H1 (cell line): ENCODE measurements around the gene SMOC2. TPM values are rescaled to one million over a fixed set of nuclear protein-coding genes. Genes with fewer than 3 reads are reported as not detected.

ENCODE experiments used
- CTBP2 ChIP-seq: IDR thresholded peaks from 2 replicates; pipeline ENCODE4 v1.7.0; 2011; ENCODE audit warnings: borderline replicate concordance, mild to moderate bottlenecking, moderate library complexity, mixed read lengths, low read length; ENCODE audit not compliant: insufficient read depth, insufficient read length
- KDM5A ChIP-seq: fragments of 200-600 bp; IDR thresholded peaks from 2 replicates; pipeline ENCODE4 v1.7.1; 2012; ENCODE audit warnings: mild to moderate bottlenecking, low read length, inconsistent platforms, mixed read lengths
- NANOG ChIP-seq: IDR thresholded peaks from 2 replicates; pipeline ENCODE4 v1.6.1; 2011; ENCODE audit warnings: low read length, low read depth, mild to moderate bottlenecking, inconsistent platforms; ENCODE audit not compliant: insufficient read depth, poor library complexity, severe bottlenecking
- POLR2A ChIP-seq, 2 experiments: IDR thresholded peaks; 1 replicate in 1 of 2; 2 replicates in 1 of 2; pipeline ENCODE4 v1.6.1; 2011; ENCODE audit warnings: low read depth in 2 of 2, low read length in 2 of 2, mild to moderate bottlenecking in 2 of 2; ENCODE audit errors: control extremely low read depth in 1 of 2
- POU5F1 ChIP-seq: IDR thresholded peaks from 2 replicates; pipeline ENCODE4 v1.6.1; 2011; ENCODE audit warnings: low read depth, mild to moderate bottlenecking, low read length, moderate library complexity
- RXRA ChIP-seq: IDR thresholded peaks from 2 replicates; pipeline ENCODE4 v1.6.1; 2011; ENCODE audit warnings: low read depth, mild to moderate bottlenecking, low read length, moderate library complexity; ENCODE audit not compliant: insufficient read depth
- SP2 ChIP-seq: IDR thresholded peaks from 2 replicates; pipeline ENCODE4 v1.6.1; 2012; ENCODE audit warnings: mild to moderate bottlenecking, low read length, inconsistent platforms
- SP4 ChIP-seq: IDR thresholded peaks from 2 replicates; pipeline ENCODE4 v1.6.1; 2012; ENCODE audit warnings: low read length, inconsistent platforms
- TBP ChIP-seq: IDR thresholded peaks from 2 replicates; pipeline ENCODE4 v1.6.1; 2011; ENCODE audit warnings: low read depth, low read length, improper control_type of control experiment
- ZNF274 ChIP-seq: IDR thresholded peaks from 2 replicates; pipeline ENCODE4 v1.7.0; 2012; ENCODE audit warnings: low read length, borderline replicate concordance; ENCODE audit errors: extremely low read depth
- polyA plus RNA-seq, 7 experiments: library from polyadenylated mRNA; depleted of rRNA in 3 of 7; stranded (reverse) in 5 of 7; unstranded in 2 of 7; fragments of >200 nt in 5 of 7; fragments of 200-250 nt in 2 of 7; gene quantifications; 1 replicate in 5 of 7; 2 replicates in 1 of 7; 4 replicates in 1 of 7; pipeline versions ENCODE4 v1.2.1 to v1.2.3, GENCODE V29; 2011 to 2013; ENCODE audit warnings: missing spikeins in 2 of 7, mixed read lengths in 2 of 7
- total RNA-seq: library from RNA; stranded (reverse); fragmentation: NEBNext Ultra II Directional; extraction: Animal tissue kit (Norgen Biotek cat#: 25700); gene quantifications from 2 replicates; pipeline ENCODE4 v1.2.1, GENCODE V29; 2021
- TF ChIP-seq, protein P1 (sequence below): fragments of 300-600 bp; sonication (generic); IDR thresholded peaks from 2 replicates; pipeline ENCODE4 v1.7.1; 2012; ENCODE audit warnings: low read length, moderate library complexity, mild to moderate bottlenecking, inconsistent platforms; ENCODE audit not compliant: insufficient replicate concordance
- TF ChIP-seq, protein P2 (sequence below): IDR thresholded peaks from 2 replicates; pipeline ENCODE4 v1.6.1; 2011; ENCODE audit warnings: low read depth, mild to moderate bottlenecking, low read length; ENCODE audit not compliant: insufficient read depth

Gene SMOC2
- total and polyA plus RNA-seq, 2 of the 8 experiments (the other 6 are each of a cell fraction or from before 2014, with no cell fraction given): 7.7 to 8.5 TPM

DNA sequence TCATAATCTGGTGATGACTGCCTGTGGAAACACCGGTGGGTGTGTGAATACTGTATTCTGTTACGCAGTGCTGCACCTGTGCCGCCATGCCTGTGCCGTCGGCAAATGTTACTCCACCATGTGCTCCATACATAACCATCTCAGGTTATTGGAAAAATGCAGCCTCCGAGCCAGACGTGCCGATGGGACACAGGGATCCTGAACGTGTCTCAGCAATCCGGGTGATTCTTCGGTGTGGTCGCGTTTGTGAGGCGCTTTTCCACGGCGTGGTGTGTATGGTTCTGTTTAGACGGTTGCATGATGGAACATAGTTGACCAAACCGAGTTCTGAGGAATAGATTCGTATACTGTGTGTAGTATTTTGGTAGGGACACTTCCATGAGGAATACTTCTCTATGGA, 130.3 kb downstream of the SMOC2 start (continued):
- TF ChIP-seq, protein P1, sequence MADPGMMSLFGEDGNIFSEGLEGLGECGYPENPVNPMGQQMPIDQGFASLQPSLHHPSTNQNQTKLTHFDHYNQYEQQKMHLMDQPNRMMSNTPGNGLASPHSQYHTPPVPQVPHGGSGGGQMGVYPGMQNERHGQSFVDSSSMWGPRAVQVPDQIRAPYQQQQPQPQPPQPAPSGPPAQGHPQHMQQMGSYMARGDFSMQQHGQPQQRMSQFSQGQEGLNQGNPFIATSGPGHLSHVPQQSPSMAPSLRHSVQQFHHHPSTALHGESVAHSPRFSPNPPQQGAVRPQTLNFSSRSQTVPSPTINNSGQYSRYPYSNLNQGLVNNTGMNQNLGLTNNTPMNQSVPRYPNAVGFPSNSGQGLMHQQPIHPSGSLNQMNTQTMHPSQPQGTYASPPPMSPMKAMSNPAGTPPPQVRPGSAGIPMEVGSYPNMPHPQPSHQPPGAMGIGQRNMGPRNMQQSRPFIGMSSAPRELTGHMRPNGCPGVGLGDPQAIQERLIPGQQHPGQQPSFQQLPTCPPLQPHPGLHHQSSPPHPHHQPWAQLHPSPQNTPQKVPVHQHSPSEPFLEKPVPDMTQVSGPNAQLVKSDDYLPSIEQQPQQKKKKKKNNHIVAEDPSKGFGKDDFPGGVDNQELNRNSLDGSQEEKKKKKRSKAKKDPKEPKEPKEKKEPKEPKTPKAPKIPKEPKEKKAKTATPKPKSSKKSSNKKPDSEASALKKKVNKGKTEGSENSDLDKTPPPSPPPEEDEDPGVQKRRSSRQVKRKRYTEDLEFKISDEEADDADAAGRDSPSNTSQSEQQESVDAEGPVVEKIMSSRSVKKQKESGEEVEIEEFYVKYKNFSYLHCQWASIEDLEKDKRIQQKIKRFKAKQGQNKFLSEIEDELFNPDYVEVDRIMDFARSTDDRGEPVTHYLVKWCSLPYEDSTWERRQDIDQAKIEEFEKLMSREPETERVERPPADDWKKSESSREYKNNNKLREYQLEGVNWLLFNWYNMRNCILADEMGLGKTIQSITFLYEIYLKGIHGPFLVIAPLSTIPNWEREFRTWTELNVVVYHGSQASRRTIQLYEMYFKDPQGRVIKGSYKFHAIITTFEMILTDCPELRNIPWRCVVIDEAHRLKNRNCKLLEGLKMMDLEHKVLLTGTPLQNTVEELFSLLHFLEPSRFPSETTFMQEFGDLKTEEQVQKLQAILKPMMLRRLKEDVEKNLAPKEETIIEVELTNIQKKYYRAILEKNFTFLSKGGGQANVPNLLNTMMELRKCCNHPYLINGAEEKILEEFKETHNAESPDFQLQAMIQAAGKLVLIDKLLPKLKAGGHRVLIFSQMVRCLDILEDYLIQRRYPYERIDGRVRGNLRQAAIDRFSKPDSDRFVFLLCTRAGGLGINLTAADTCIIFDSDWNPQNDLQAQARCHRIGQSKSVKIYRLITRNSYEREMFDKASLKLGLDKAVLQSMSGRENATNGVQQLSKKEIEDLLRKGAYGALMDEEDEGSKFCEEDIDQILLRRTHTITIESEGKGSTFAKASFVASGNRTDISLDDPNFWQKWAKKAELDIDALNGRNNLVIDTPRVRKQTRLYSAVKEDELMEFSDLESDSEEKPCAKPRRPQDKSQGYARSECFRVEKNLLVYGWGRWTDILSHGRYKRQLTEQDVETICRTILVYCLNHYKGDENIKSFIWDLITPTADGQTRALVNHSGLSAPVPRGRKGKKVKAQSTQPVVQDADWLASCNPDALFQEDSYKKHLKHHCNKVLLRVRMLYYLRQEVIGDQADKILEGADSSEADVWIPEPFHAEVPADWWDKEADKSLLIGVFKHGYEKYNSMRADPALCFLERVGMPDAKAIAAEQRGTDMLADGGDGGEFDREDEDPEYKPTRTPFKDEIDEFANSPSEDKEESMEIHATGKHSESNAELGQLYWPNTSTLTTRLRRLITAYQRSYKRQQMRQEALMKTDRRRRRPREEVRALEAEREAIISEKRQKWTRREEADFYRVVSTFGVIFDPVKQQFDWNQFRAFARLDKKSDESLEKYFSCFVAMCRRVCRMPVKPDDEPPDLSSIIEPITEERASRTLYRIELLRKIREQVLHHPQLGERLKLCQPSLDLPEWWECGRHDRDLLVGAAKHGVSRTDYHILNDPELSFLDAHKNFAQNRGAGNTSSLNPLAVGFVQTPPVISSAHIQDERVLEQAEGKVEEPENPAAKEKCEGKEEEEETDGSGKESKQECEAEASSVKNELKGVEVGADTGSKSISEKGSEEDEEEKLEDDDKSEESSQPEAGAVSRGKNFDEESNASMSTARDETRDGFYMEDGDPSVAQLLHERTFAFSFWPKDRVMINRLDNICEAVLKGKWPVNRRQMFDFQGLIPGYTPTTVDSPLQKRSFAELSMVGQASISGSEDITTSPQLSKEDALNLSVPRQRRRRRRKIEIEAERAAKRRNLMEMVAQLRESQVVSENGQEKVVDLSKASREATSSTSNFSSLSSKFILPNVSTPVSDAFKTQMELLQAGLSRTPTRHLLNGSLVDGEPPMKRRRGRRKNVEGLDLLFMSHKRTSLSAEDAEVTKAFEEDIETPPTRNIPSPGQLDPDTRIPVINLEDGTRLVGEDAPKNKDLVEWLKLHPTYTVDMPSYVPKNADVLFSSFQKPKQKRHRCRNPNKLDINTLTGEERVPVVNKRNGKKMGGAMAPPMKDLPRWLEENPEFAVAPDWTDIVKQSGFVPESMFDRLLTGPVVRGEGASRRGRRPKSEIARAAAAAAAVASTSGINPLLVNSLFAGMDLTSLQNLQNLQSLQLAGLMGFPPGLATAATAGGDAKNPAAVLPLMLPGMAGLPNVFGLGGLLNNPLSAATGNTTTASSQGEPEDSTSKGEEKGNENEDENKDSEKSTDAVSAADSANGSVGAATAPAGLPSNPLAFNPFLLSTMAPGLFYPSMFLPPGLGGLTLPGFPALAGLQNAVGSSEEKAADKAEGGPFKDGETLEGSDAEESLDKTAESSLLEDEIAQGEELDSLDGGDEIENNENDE: no peak
- TF ChIP-seq TBP (no peak), NANOG (no peak), RXRA (no peak), POU5F1 (no peak), KDM5A (no peak), POLR2A (IDR thresholded peaks at IDR 0.05; ENCODE audit: control extremely low read depth in 1 of 2, low read depth in 2 of 2, low read length in 2 of 2) (no peak), SP2 (no peak), ZNF274 (no peak), CTBP2 (no peak), SP4 (no peak)
- TF ChIP-seq, protein P2, sequence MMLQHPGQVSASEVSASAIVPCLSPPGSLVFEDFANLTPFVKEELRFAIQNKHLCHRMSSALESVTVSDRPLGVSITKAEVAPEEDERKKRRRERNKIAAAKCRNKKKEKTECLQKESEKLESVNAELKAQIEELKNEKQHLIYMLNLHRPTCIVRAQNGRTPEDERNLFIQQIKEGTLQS: no peak
